ENCODE measurements around the gene PHRF1. TPM values are rescaled to one million over a fixed set of nuclear protein-coding genes. Genes with fewer than 3 reads are reported as not detected.

Gene PHRF1
- total RNA-seq, 2 experiments from 2014 or later, result 43.1 to 44.5 TPM

- CTCF ChIA-PET, result interaction anchor here (1.1 to 2.9 kb wide), 5 partner anchors 11 to 160 kb away, joined by 3 to 14 read pairs (median 5); no protein-coding TSS in a partner anchor
- Mint-ChIP-seq H3K36me3 (ENCODE audit: low read depth) (peaks cover 23% of the 10 kb centered on the region), H3K27ac (no peak overlapping the region), H3K4me3 (peak overlapping the region; percentile 88), H3K9me3 (no peaks in the 10 kb centered on the region), H3K4me1 (ENCODE audit: low read depth) (peaks cover 4% of the 10 kb centered on the region), H3K27me3 (no peaks in the 10 kb centered on the region)
- DNase-seq (no peak), ATAC-seq (no peak)
- POLR2A ChIA-PET, result interaction anchor here (0.8 to 1.5 kb wide), 3 partner anchors 10 to 72 kb away, joined by 3 to 5 read pairs (median 3); partner anchors contain the start of gene PHRF1
- TF ChIP-seq, protein P1, sequence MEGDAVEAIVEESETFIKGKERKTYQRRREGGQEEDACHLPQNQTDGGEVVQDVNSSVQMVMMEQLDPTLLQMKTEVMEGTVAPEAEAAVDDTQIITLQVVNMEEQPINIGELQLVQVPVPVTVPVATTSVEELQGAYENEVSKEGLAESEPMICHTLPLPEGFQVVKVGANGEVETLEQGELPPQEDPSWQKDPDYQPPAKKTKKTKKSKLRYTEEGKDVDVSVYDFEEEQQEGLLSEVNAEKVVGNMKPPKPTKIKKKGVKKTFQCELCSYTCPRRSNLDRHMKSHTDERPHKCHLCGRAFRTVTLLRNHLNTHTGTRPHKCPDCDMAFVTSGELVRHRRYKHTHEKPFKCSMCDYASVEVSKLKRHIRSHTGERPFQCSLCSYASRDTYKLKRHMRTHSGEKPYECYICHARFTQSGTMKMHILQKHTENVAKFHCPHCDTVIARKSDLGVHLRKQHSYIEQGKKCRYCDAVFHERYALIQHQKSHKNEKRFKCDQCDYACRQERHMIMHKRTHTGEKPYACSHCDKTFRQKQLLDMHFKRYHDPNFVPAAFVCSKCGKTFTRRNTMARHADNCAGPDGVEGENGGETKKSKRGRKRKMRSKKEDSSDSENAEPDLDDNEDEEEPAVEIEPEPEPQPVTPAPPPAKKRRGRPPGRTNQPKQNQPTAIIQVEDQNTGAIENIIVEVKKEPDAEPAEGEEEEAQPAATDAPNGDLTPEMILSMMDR (IDR thresholded peaks at IDR 0.05), result peak; percentile 15
- intact Hi-C loops (cut with micrococcal nuclease), result no loop called here
These were observed 10.3 kb upstream of the PHRF1 start for GRCh38 chr11:565921-566509.

DNA sequence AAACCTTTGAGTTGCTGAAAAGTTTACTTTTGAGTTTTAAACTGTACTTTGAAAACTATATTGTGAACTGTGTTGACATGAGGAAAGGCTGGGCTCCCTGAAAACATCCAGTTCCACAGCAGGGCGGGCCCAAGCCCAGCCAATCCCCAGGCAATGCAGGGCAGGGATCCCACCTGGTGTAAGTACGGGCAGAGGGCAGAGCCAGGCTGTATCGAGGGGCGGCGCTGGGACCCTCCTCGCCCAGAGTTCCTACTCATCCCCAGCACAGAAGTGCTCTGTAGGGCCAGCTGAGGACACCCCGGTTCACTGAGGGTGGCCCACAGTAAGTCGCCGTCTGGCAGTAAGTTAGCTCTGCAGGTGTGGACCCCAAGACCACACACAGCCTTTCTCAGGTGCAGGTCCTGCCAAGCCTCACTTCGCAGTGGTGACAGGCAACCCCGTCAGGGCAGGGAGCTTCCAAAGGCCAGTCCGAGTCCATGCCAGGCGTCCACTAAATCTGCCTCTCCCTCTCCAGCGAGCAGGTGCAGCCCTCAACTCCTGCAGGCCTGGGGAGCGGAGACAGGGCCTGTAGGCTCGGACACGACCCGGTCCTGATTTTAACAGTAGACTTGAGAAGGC is 9.2 kb upstream of the PHRF1 start:
- intact Hi-C loops (cut with micrococcal nuclease), result no loop called here
- no peak for DNase-seq
- peaks cover 23% of the 10 kb centered on the region for H3K36me3 Mint-ChIP-seq (ENCODE audit: low read depth)
- peak overlapping the region; percentile 57 for H3K27ac Mint-ChIP-seq
- H3K9me3 Mint-ChIP-seq, result no peaks in the 10 kb centered on the region
- POLR2A ChIA-PET, result interaction anchor here (0.9 to 1.5 kb wide), 3 partner anchors 9 to 31 kb away, joined by 3 to 7 read pairs (median 5); partner anchors contain the start of gene PHRF1
- TF ChIP-seq, protein P1 (IDR thresholded peaks at IDR 0.05), result no peak
- peak overlapping the region; percentile 88 for H3K4me3 Mint-ChIP-seq
- no peaks in the 10 kb centered on the region for H3K27me3 Mint-ChIP-seq
- H3K4me1 Mint-ChIP-seq (ENCODE audit: low read depth), result no peaks in the 10 kb centered on the region
- ATAC-seq, result no peak
- CTCF ChIA-PET, result interaction anchor here (1.1 to 1.7 kb wide), 2 partner anchors 12 to 158 kb away, joined by 5 to 7 read pairs; no protein-coding TSS in a partner anchor

DNA sequence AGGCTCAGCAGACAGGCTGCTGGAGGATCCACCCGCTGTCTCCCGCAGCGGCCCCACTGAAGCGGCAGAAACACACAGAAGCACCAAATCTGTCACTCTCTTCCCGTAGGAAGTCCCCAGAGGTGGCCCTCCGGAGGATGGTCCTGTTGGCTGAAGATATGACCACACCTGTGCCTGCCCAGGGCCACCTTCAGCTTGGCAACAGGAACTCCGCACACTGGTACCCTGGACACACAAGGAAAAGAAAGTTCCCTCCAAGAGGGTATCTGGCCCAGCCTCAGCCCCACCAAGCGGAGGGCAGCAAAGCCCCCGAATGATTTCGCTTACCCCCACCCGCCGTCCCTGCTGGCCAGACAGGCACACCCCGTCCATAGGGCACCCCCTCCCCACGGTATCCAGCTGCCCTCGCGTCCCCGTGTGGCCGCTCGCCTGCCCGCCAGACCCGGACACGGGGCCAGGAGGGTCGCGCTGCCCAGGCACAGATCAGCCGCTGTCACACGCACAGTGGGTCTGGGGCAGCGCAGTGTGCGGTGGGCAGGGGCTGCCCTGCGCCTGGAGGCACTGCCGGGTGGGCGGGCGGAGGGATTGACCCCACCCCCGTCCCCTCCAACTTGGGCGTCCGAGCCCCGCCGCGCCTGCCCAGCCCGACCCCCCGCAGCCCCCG is 8.5 kb upstream of the PHRF1 start:
- ChIA-PET POLR2A (interaction anchor here (0.5 to 1.5 kb wide), 5 partner anchors 10 to 69 kb away, joined by 3 to 7 read pairs (median 3); partner anchors contain the start of gene HRAS), CTCF (interaction anchor here (1.3 kb wide), 1 partner anchor 13 kb away, joined by 4 read pairs; no protein-coding TSS in a partner anchor)
- no peaks in the 10 kb centered on the region for H3K27me3 Mint-ChIP-seq
- ATAC-seq, result no peak
- intact Hi-C loops (cut with micrococcal nuclease), result no loop called here
- no peak for DNase-seq
- H3K9me3 Mint-ChIP-seq, result no peaks in the 10 kb centered on the region
- TF ChIP-seq, protein P1 (IDR thresholded peaks at IDR 0.05), result no peak
- H3K27ac Mint-ChIP-seq, result peak overlapping the region; percentile 57
- H3K36me3 Mint-ChIP-seq (ENCODE audit: low read depth), result peaks cover 23% of the 10 kb centered on the region
- peak overlapping the region; percentile 88 for H3K4me3 Mint-ChIP-seq
- H3K4me1 Mint-ChIP-seq (ENCODE audit: low read depth), result no peaks in the 10 kb centered on the region

- Mint-ChIP-seq H3K9me3 (no peaks in the 10 kb centered on the region), H3K4me3 (peak overlapping the region; percentile 88), H3K4me1 (ENCODE audit: low read depth) (no peaks in the 10 kb centered on the region), H3K36me3 (ENCODE audit: low read depth) (peaks cover 22% of the 10 kb centered on the region), H3K27ac (no peak overlapping the region), H3K27me3 (no peaks in the 10 kb centered on the region)
- TF ChIP-seq, protein P1 (IDR thresholded peaks at IDR 0.05), result no peak
- peak; percentile 94 for DNase-seq
- ATAC-seq, result peak; percentile 94
- CTCF ChIA-PET, result interaction anchor here (1.3 kb wide), 1 partner anchor 14 kb away, joined by 4 read pairs; no protein-coding TSS in a partner anchor
- intact Hi-C loops (cut with micrococcal nuclease), result no loop called here
- POLR2A ChIA-PET, result interaction anchor here (0.5 to 1.5 kb wide), 6 partner anchors 9 to 341 kb away, joined by 3 to 7 read pairs (median 4); partner anchors contain the start of gene HRAS
These were observed 7.7 kb upstream of the PHRF1 start for GRCh38 chr11:568306-569157.
